Caco-2 (cell line): ENCODE data around the gene SRPX2. TPM values are rescaled to one million over a fixed set of nuclear protein-coding genes. Genes with fewer than 3 reads are reported as not detected.

Experiments
- BruUV-seq: library from RNA; stranded (reverse); fragments of 400-500 nt; replicated peaks from 2 replicates; lab custom pipeline; 2021; lab: Mats Ljungman, UMichigan
- CTCF ChIA-PET: fragments of 300-600 bp; sonication (Branson Sonifier 250); formaldehyde crosslinking; loops from one replicate; lab custom pipeline; 2022; ENCODE audit warnings: antibody characterized with exemption; lab: Charles Lee
- POLR2A ChIA-PET: fragments of 300-600 bp; sonication (Branson Sonifier 250); formaldehyde crosslinking; loops from one replicate; lab custom pipeline; 2022; ENCODE audit warnings: antibody characterized with exemption; lab: Charles Lee
- DNase-seq, 2 experiments: peaks; one replicate each; pipeline versions ENCODE4 v3.0.0 to v3.0.0-alpha.2; 2020 to 2022
- H3K27me3 ChIP-seq: replicated peaks from 2 replicates; pipeline ENCODE4 v1.6.0; 2011; ENCODE audit warnings: low read length; ENCODE audit not compliant: control insufficient read depth, insufficient read depth
- H3K36me3 ChIP-seq: 2 replicates; pipeline ENCODE4 v1.5.1; 2011; ENCODE audit warnings: low read length; ENCODE audit not compliant: control insufficient read depth, insufficient read depth
- H3K4me1 ChIP-seq: fragments of 250-450 bp; sonication (Bioruptor Pico); 2 replicates; pipeline ENCODE4 v1.5.1; 2020; ENCODE audit warnings: mild to moderate bottlenecking
- H3K4me3 ChIP-seq: 2 replicates; pipeline ENCODE4 v1.5.1; 2011; ENCODE audit warnings: low read depth, mild to moderate bottlenecking, control low read depth, low read length
- H3K9me3 ChIP-seq: fragments of 250-450 bp; sonication (Bioruptor Pico); 2 replicates; pipeline ENCODE4 v1.5.1; 2020; ENCODE audit warnings: mild to moderate bottlenecking, moderate library complexity
- H3K27ac Mint-ChIP-seq: one replicate; pipeline ENCODE4 v1.8.0; 2022; ENCODE audit warnings: mixed read lengths; ENCODE audit not compliant: unreplicated experiment
- H3K27me3 Mint-ChIP-seq: one replicate; pipeline ENCODE4 v1.8.0; 2022; ENCODE audit warnings: mixed read lengths; ENCODE audit not compliant: insufficient read depth, unreplicated experiment
- H3K36me3 Mint-ChIP-seq: one replicate; pipeline ENCODE4 v1.8.0; 2022; ENCODE audit warnings: mild to moderate bottlenecking, mixed read lengths; ENCODE audit not compliant: insufficient read depth, unreplicated experiment
- H3K4me1 Mint-ChIP-seq: one replicate; pipeline ENCODE4 v1.8.0; 2022; ENCODE audit warnings: low read depth, mixed read lengths; ENCODE audit not compliant: unreplicated experiment
- H3K4me3 Mint-ChIP-seq: one replicate; pipeline ENCODE4 v1.8.0; 2022; ENCODE audit warnings: mild to moderate bottlenecking, moderate library complexity, mixed read lengths; ENCODE audit not compliant: unreplicated experiment
- H3K9me3 Mint-ChIP-seq: one replicate; pipeline ENCODE4 v1.8.0; 2022; ENCODE audit warnings: mixed read lengths; ENCODE audit not compliant: unreplicated experiment
- CTCF ChIP-seq, 2 experiments: fragments of 200-600 bp in 1 of 2; IDR thresholded peaks; 1 replicate in 1 of 2; 2 replicates in 1 of 2; pipeline versions ENCODE4 v1.5.1 to v1.8.0; 2011 to 2022; ENCODE audit warnings: antibody characterized with exemption in 1 of 2, control low read depth in 1 of 2, inconsistent platforms in 1 of 2, low read depth in 1 of 2, low read length in 1 of 2, mild to moderate bottlenecking in 1 of 2, moderate library complexity in 1 of 2; ENCODE audit not compliant: insufficient read depth in 1 of 2, severe bottlenecking in 1 of 2, unreplicated experiment in 1 of 2
- intact Hi-C: fragments of 100-400 bp; cut with micrococcal nuclease; formaldehyde crosslinking; loops from one replicate; pipeline ENCODE4 v1.10.0; 2022; ENCODE audit not compliant: unreplicated experiment
- total RNA-seq: library from RNA; stranded (reverse); gene quantifications from 2 replicates; pipeline ENCODE4 v1.2.3, GENCODE V29; 2022

SRPX2 gene
- total RNA-seq, 1 experiment from 2014 or later: 3.6 TPM

- H3K9me3 Mint-ChIP-seq: no peaks in the 10 kb centered on the region
- no peaks in the 10 kb centered on the region for H3K27me3 ChIP-seq
- DNase-seq: no peak
- H3K27me3 Mint-ChIP-seq: no peaks in the 10 kb centered on the region
- ChIA-PET POLR2A (no interaction called here), CTCF (no interaction called here)
- no peak for TF ChIP-seq CTCF (IDR thresholded peaks at IDR 0.05; ENCODE audit: insufficient read depth in 1 of 2, low read depth in 1 of 2, low read length in 1 of 2, severe bottlenecking in 1 of 2, unreplicated experiment in 1 of 2)
- H3K9me3 ChIP-seq: no peaks in the 10 kb centered on the region
- no TSS peak for BruUV-seq
- intact Hi-C loops: no loop called here
- H3K27ac Mint-ChIP-seq: no peak overlapping the region
- no peaks in the 10 kb centered on the region for H3K4me1 ChIP-seq
- no peaks in the 10 kb centered on the region for H3K4me1 Mint-ChIP-seq
- no peaks in the 10 kb centered on the region for H3K36me3 ChIP-seq
- no peaks in the 10 kb centered on the region for H3K36me3 Mint-ChIP-seq
- H3K4me3 ChIP-seq: no peak overlapping the region
- H3K4me3 Mint-ChIP-seq: no peak overlapping the region
Measured at GRCh38 chrX:100717363-100717762, 73.4 kb downstream of the SRPX2 start.

DNA sequence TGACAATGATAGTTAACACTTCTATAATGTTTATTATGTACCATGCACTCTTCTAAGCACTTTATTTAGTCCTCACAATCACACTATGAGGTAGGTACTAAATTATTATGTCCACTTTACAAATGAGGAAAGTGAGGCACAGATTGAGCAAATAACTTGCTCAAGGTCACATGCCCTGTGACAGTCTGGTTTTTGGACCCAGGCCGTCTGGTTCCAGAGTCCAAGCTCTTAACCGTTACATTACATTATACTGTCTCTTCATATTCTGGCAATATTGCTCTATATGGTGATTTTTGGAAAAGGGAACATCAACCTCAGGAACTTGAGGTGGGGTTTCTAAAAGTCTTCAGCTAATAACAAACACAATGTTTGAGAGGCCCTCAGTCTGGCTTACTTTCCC, 75.1 kb downstream of the SRPX2 start:
- Mint-ChIP-seq H3K36me3 (no peaks in the 10 kb centered on the region), H3K4me3 (no peak overlapping the region), H3K9me3 (no peaks in the 10 kb centered on the region), H3K4me1 (no peaks in the 10 kb centered on the region), H3K27me3 (no peaks in the 10 kb centered on the region), H3K27ac (no peak overlapping the region)
- no peaks in the 10 kb centered on the region for H3K36me3 ChIP-seq
- no peaks in the 10 kb centered on the region for H3K4me1 ChIP-seq
- TF ChIP-seq CTCF (IDR thresholded peaks at IDR 0.05; ENCODE audit: insufficient read depth in 1 of 2, low read depth in 1 of 2, low read length in 1 of 2, severe bottlenecking in 1 of 2, unreplicated experiment in 1 of 2): no peak
- intact Hi-C loops: no loop called here
- no peak for DNase-seq
- H3K27me3 ChIP-seq: no peaks in the 10 kb centered on the region
- no peaks in the 10 kb centered on the region for H3K9me3 ChIP-seq
- BruUV-seq: no TSS peak
- POLR2A ChIA-PET: no interaction called here
- H3K4me3 ChIP-seq: no peak overlapping the region
- CTCF ChIA-PET: no interaction called here

DNA sequence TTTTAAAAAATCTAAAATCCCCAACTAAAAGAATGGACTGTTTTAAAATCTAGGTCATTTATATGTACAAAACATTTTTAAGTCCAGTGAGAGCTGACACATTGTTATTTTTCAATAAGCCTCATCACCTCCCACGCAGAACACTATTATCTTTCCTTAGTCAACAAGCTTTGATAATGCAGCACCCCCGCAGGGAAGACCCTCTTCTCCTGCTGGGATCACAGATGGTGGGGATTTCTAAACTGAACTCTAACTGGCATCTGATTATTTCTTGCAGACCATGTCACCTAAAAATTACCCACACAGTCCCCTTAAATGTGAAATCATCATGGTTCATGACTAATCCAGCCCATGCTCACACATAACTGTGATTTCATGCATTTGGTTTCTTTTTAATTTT, 76.3 kb downstream of the SRPX2 start:
- POLR2A ChIA-PET: no interaction called here
- Mint-ChIP-seq H3K9me3 (no peaks in the 10 kb centered on the region), H3K36me3 (no peaks in the 10 kb centered on the region), H3K27me3 (no peaks in the 10 kb centered on the region), H3K27ac (no peak overlapping the region), H3K4me3 (no peak overlapping the region), H3K4me1 (no peaks in the 10 kb centered on the region)
- Histone ChIP-seq H3K9me3 (no peaks in the 10 kb centered on the region), H3K27me3 (no peaks in the 10 kb centered on the region), H3K36me3 (no peaks in the 10 kb centered on the region), H3K4me1 (no peaks in the 10 kb centered on the region), H3K4me3 (no peak overlapping the region)
- BruUV-seq: no TSS peak
- no peak for TF ChIP-seq CTCF (IDR thresholded peaks at IDR 0.05; ENCODE audit: insufficient read depth in 1 of 2, low read depth in 1 of 2, low read length in 1 of 2, severe bottlenecking in 1 of 2, unreplicated experiment in 1 of 2)
- intact Hi-C loops: no loop called here
- CTCF ChIA-PET: no interaction called here
- DNase-seq: no peak
